ENCODE results near the gene OTOF. TPM values are rescaled to one million over a fixed set of nuclear protein-coding genes. Genes with fewer than 3 reads are reported as not detected.

OTOF gene
- 0.43 TPM for polyA plus RNA-seq (2012; ENCODE audit: insufficient read length, low read depth)

DNA sequence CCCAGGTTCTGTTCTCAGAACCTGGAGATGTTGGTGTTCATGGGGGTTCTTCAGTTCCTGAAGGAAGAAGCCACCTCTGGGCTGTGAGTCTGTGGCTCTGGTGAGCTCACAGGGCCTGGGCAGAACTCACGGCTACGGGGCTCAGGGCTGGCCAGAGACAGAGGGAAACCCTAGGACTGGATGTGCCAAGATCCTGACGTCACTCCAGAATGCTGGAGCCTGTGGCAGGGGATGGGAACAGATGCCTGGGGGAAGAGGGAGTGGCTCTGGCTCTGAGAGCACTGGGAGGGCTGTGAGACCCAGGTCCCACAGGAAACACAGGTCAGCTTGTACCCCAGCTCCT, at the start of gene OTOF:
OTOF (minus strand) TSS at position 214 of the 343 bp plus-strand sequence.
- TF ChIP-seq, protein P1, sequence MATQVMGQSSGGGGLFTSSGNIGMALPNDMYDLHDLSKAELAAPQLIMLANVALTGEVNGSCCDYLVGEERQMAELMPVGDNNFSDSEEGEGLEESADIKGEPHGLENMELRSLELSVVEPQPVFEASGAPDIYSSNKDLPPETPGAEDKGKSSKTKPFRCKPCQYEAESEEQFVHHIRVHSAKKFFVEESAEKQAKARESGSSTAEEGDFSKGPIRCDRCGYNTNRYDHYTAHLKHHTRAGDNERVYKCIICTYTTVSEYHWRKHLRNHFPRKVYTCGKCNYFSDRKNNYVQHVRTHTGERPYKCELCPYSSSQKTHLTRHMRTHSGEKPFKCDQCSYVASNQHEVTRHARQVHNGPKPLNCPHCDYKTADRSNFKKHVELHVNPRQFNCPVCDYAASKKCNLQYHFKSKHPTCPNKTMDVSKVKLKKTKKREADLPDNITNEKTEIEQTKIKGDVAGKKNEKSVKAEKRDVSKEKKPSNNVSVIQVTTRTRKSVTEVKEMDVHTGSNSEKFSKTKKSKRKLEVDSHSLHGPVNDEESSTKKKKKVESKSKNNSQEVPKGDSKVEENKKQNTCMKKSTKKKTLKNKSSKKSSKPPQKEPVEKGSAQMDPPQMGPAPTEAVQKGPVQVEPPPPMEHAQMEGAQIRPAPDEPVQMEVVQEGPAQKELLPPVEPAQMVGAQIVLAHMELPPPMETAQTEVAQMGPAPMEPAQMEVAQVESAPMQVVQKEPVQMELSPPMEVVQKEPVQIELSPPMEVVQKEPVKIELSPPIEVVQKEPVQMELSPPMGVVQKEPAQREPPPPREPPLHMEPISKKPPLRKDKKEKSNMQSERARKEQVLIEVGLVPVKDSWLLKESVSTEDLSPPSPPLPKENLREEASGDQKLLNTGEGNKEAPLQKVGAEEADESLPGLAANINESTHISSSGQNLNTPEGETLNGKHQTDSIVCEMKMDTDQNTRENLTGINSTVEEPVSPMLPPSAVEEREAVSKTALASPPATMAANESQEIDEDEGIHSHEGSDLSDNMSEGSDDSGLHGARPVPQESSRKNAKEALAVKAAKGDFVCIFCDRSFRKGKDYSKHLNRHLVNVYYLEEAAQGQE (IDR thresholded peaks at IDR 0.05; ENCODE audit: insufficient read depth in 1 of 2, low read depth in 2 of 2, low read length in 2 of 2) = no peak
- no peak for TF ChIP-seq FOXP2 (optimal IDR thresholded peaks at IDR 0.05; ENCODE audit: borderline replicate concordance, extremely low read depth, extremely low read length, insufficient read depth)

DNA sequence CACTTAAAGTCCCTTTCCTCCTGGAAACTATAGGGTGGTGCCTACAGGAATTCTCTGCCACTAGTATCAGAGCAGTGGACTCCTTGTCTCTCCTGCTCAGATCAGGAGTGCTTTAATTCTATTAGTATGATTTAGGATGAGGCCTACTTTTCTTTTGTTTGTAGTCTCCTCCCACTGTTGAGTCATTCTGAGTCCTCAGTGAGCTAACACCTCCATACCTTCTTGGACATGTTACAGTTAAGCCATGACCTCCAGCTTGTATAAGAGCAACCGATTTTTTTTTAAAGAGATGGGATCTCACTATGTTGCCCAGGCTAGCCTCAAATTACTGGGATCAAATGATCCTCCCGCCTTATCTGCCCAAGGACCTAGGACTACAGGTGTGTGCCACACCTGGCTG, 48.7 kb upstream of the OTOF start:
- TF ChIP-seq POLR2AphosphoS5 (IDR thresholded peaks at IDR 0.05; ENCODE audit: low read depth, low read length) (no peak), TAF1 (IDR thresholded peaks at IDR 0.05; ENCODE audit: borderline replicate concordance, insufficient read depth, low read length) (no peak), SIN3A (IDR thresholded peaks at IDR 0.05; ENCODE audit: borderline replicate concordance, insufficient read depth, low read length) (no peak), FOXP2 (optimal IDR thresholded peaks at IDR 0.05; ENCODE audit: borderline replicate concordance, extremely low read depth, extremely low read length, insufficient read depth) (no peak)
- TF ChIP-seq, protein P1 (IDR thresholded peaks at IDR 0.05; ENCODE audit: insufficient read depth in 1 of 2, low read depth in 2 of 2, low read length in 2 of 2) = no peak

DNA sequence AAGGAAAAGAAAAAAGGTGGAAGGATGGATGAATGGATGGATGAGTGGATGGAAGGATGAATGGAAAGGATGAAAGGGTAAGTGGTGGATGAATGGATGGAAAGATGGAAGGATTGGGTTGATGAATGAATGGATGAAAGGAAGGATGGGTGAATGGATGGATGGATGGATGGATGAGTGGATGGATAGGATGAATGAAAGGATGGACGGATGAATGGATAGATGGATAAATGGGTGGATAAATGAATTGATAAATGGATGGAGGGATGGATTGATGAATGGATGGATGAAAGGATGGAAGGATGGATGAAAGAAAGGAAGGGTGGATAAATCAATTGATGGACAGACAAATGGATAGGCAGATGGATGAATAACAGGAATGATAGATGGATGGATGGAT, 48.2 kb upstream of the OTOF start:
- TF ChIP-seq TAF1 (IDR thresholded peaks at IDR 0.05; ENCODE audit: borderline replicate concordance, insufficient read depth, low read length) (no peak), FOXP2 (optimal IDR thresholded peaks at IDR 0.05; ENCODE audit: borderline replicate concordance, extremely low read depth, extremely low read length, insufficient read depth) (no peak), POLR2AphosphoS5 (IDR thresholded peaks at IDR 0.05; ENCODE audit: low read depth, low read length) (no peak), SIN3A (IDR thresholded peaks at IDR 0.05; ENCODE audit: borderline replicate concordance, insufficient read depth, low read length) (no peak)
- TF ChIP-seq, protein P1 (IDR thresholded peaks at IDR 0.05; ENCODE audit: insufficient read depth in 1 of 2, low read depth in 2 of 2, low read length in 2 of 2) = no peak

DNA sequence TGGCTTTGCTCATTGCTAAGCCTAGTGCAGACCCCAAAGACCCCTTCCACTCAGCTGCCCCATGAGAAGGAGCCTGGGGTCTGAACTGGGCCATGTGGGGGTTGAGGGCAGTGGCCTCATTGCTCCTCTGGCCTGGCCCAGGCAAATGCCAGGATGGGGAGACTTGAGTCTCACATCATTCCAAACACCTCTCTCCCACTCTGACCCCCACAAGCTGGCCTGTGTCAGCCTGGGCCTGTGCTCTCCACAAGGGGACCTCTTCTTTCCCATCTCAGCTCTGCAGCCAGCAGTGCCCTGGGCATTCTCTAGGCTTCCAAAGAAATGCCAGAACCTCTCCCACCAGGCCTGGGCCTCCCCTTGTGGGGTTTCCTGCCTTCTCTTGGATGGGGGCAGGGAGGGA, 45.8 kb upstream of the OTOF start:
- no peak for TF ChIP-seq SIN3A (IDR thresholded peaks at IDR 0.05; ENCODE audit: borderline replicate concordance, insufficient read depth, low read length)
- no peak for TF ChIP-seq POLR2AphosphoS5 (IDR thresholded peaks at IDR 0.05; ENCODE audit: low read depth, low read length)
- no peak for TF ChIP-seq TAF1 (IDR thresholded peaks at IDR 0.05; ENCODE audit: borderline replicate concordance, insufficient read depth, low read length)
- TF ChIP-seq, protein P1 (IDR thresholded peaks at IDR 0.05; ENCODE audit: insufficient read depth in 1 of 2, low read depth in 2 of 2, low read length in 2 of 2) = no peak
- no peak for TF ChIP-seq FOXP2 (optimal IDR thresholded peaks at IDR 0.05; ENCODE audit: borderline replicate concordance, extremely low read depth, extremely low read length, insufficient read depth)

DNA sequence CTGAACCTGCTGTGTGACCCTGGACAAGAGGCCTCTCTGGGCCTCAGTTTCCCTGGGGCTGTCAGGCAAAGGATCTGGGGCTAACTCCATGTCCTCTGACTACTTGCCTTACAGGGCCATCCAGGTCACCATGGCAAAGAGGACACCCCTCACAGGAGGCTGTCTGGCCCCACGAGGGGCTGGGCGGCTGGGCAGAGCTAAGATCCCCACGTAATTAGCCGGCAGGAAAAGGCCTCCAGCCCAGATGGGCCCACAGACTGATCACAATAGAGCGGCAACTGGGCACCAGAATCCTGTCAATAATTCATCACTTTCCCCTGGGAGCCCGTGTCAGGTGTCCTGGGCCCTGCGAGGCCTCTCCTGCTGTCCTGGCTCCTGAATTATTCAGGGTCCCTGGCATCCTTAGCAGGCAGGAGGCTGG, 44.8 kb upstream of the OTOF start:
- no peak for TF ChIP-seq POLR2AphosphoS5 (IDR thresholded peaks at IDR 0.05; ENCODE audit: low read depth, low read length)
- TF ChIP-seq TAF1 (IDR thresholded peaks at IDR 0.05; ENCODE audit: borderline replicate concordance, insufficient read depth, low read length) = no peak
- no peak for TF ChIP-seq SIN3A (IDR thresholded peaks at IDR 0.05; ENCODE audit: borderline replicate concordance, insufficient read depth, low read length)
- no peak for TF ChIP-seq FOXP2 (optimal IDR thresholded peaks at IDR 0.05; ENCODE audit: borderline replicate concordance, extremely low read depth, extremely low read length, insufficient read depth)
- TF ChIP-seq, protein P1 (IDR thresholded peaks at IDR 0.05; ENCODE audit: insufficient read depth in 1 of 2, low read depth in 2 of 2, low read length in 2 of 2) = no peak

All from PFSK-1 (cell line).